OCI-LY1 (cell line): ENCODE measurements around the gene CCNB2.

ENCODE experiments used
- H2AFZ ChIP-seq: fragments of 200-600 bp; sonication (generic), shearing (Covaris generic); 2 replicates; pipeline ENCODE4 v1.6.0; 2014; ENCODE audit warnings: antibody characterized with exemption, mild to moderate bottlenecking, low read length
- H3F3A ChIP-seq: fragments of 200-600 bp; sonication (generic), shearing (Covaris generic); 2 replicates; pipeline ENCODE4 v1.6.0; 2014; ENCODE audit warnings: mild to moderate bottlenecking, antibody characterized with exemption, low read length, moderate library complexity; ENCODE audit not compliant: insufficient read depth
- H3K27ac ChIP-seq: fragments of 200-600 bp; sonication (generic); 2 replicates; pipeline ENCODE4 v1.5.1; 2014; ENCODE audit warnings: low read length, mixed run types, mild to moderate bottlenecking, low read depth; ENCODE audit not compliant: poor library complexity, severe bottlenecking
- H3K27me3 ChIP-seq: fragments of 200-600 bp; sonication (generic); 2 replicates; pipeline ENCODE4 v1.6.0; 2014; ENCODE audit warnings: antibody characterized with exemption, mild to moderate bottlenecking, low read length, moderate library complexity; ENCODE audit not compliant: insufficient read depth
- H3K36me3 ChIP-seq: fragments of 200-600 bp; sonication (generic); 2 replicates; pipeline ENCODE4 v1.6.1; 2014; ENCODE audit warnings: mild to moderate bottlenecking, antibody characterized with exemption, low read length, moderate library complexity, mixed read lengths; ENCODE audit not compliant: insufficient read depth
- H3K4me1 ChIP-seq: fragments of 200-600 bp; sonication (generic); 2 replicates; pipeline ENCODE4 v1.5.1; 2014; ENCODE audit warnings: mild to moderate bottlenecking, low read length, moderate library complexity; ENCODE audit not compliant: insufficient read depth, severe bottlenecking
- H3K4me2 ChIP-seq: fragments of 200-600 bp; sonication (generic), shearing (Covaris generic); 2 replicates; pipeline ENCODE4 v1.6.1; 2014; ENCODE audit warnings: low read length
- H3K4me3 ChIP-seq: fragments of 200-600 bp; sonication (generic); 2 replicates; pipeline ENCODE4 v1.5.1; 2014; ENCODE audit warnings: low read length, low read depth, mild to moderate bottlenecking, mixed read lengths; ENCODE audit not compliant: poor library complexity, severe bottlenecking
- H3K79me2 ChIP-seq: fragments of 200-600 bp; shearing (Covaris generic); 2 replicates; pipeline ENCODE4 v1.6.1; 2016; ENCODE audit warnings: mixed run types, low read length, mixed read lengths; ENCODE audit not compliant: insufficient read depth
- H3K9ac ChIP-seq: fragments of 200-600 bp; sonication (generic), shearing (Covaris generic); 2 replicates; pipeline ENCODE4 v1.6.1; 2014; ENCODE audit warnings: mild to moderate bottlenecking, low read length, mixed read lengths
- H3K9me2 ChIP-seq: fragments of 200-600 bp; sonication (generic), shearing (Covaris generic); 2 replicates; pipeline ENCODE4 v1.6.1; 2014; ENCODE audit warnings: low read depth, mild to moderate bottlenecking, low read length, mixed read lengths
- H3K9me3 ChIP-seq: fragments of 200-600 bp; shearing (Covaris generic); 2 replicates; pipeline ENCODE4 v1.6.1; 2014; ENCODE audit warnings: low read length, mixed read lengths
- H4K20me1 ChIP-seq: fragments of 200-600 bp; sonication (generic), shearing (Covaris generic); 2 replicates; pipeline ENCODE4 v1.6.0; 2016; ENCODE audit warnings: mild to moderate bottlenecking, low read length; ENCODE audit not compliant: insufficient read depth
- CTCF ChIP-seq: fragments of 200-600 bp; sonication (generic), shearing (Covaris generic); IDR thresholded peaks from 2 replicates; pipeline ENCODE4 v1.5.1; 2017; ENCODE audit warnings: mild to moderate bottlenecking, antibody characterized with exemption, low read length, moderate library complexity, mixed read lengths
- EZH2 ChIP-seq: fragments of 200-600 bp; sonication (generic), shearing (Covaris generic); IDR thresholded peaks from 2 replicates; pipeline ENCODE4 v1.8.0; 2017; ENCODE audit warnings: borderline replicate concordance, mixed run types, mild to moderate bottlenecking, antibody characterized with exemption, low read length, moderate library complexity, mixed read lengths

Gene CCNB2

GRCh38 chr15:59155431-59155830 is 50.5 kb downstream of the CCNB2 start:
- Histone ChIP-seq H3K9me3 (no peaks in the 10 kb centered on the region), H3K27ac (peak overlapping the region; percentile 26), H3K9ac (no peak overlapping the region), H3K4me3 (no peak overlapping the region), H3K27me3 (no peaks in the 10 kb centered on the region), H3K9me2 (no peaks in the 10 kb centered on the region), H3K79me2 (no peaks in the 10 kb centered on the region), H3K36me3 (peaks cover 82% of the 10 kb centered on the region), H3K4me2 (no peak overlapping the region), H2AFZ (no peak overlapping the region), H3K4me1 (peaks cover 29% of the 10 kb centered on the region), H3F3A (no peaks in the 10 kb centered on the region), H4K20me1 (no peaks in the 10 kb centered on the region)
- no peak for TF ChIP-seq CTCF
- TF ChIP-seq EZH2: no peak

GRCh38 chr15:59157396-59157795 is 52.5 kb downstream of the CCNB2 start:
- Histone ChIP-seq H3K4me1 (peaks cover 42% of the 10 kb centered on the region), H3K9ac (no peak overlapping the region), H3K9me2 (no peaks in the 10 kb centered on the region), H3F3A (no peaks in the 10 kb centered on the region), H3K36me3 (peaks cover 71% of the 10 kb centered on the region), H2AFZ (no peak overlapping the region), H3K27me3 (no peaks in the 10 kb centered on the region), H3K27ac (peak overlapping the region; percentile 94), H4K20me1 (no peaks in the 10 kb centered on the region), H3K4me3 (no peak overlapping the region), H3K79me2 (no peaks in the 10 kb centered on the region), H3K4me2 (no peak overlapping the region), H3K9me3 (no peaks in the 10 kb centered on the region)
- no peak for TF ChIP-seq EZH2
- no peak for TF ChIP-seq CTCF

- H3K9me2 ChIP-seq: no peaks in the 10 kb centered on the region
- no peaks in the 10 kb centered on the region for H3K9me3 ChIP-seq
- TF ChIP-seq EZH2 (no peak), CTCF (no peak)
Observed at GRCh38 chr15:59157840-59158700, 53.1 kb downstream of the CCNB2 start.

More at GRCh38 chr15:59157840-59158700, 53.1 kb downstream of the CCNB2 start:
- no peak overlapping the region for H2AFZ ChIP-seq
- peak overlapping the region; percentile 94 for H3K27ac ChIP-seq
- H3K4me3 ChIP-seq: no peak overlapping the region
- peaks cover 64% of the 10 kb centered on the region for H3K36me3 ChIP-seq
- peak overlapping the region; percentile 33; the same call in 1 of the 2 replicates for H3K4me2 ChIP-seq
- peak overlapping the region; percentile 18; the same call in 1 of the 2 replicates for H3K9ac ChIP-seq
- no peaks in the 10 kb centered on the region for H3K79me2 ChIP-seq
- peaks cover 42% of the 10 kb centered on the region for H3K4me1 ChIP-seq
- H3K27me3 ChIP-seq: no peaks in the 10 kb centered on the region
- no peaks in the 10 kb centered on the region for H3F3A ChIP-seq
- no peaks in the 10 kb centered on the region for H4K20me1 ChIP-seq
